ENCODE results near the gene OR10J1. TPM values are rescaled to one million over a fixed set of nuclear protein-coding genes. Genes with fewer than 3 reads are reported as not detected.
"Not testable (repeated sequence)": the region's sequence is repeated elsewhere in the genome, so short reads cannot be mapped to it uniquely, and the experiment has no call there.

The OR10J1 gene, protein sequence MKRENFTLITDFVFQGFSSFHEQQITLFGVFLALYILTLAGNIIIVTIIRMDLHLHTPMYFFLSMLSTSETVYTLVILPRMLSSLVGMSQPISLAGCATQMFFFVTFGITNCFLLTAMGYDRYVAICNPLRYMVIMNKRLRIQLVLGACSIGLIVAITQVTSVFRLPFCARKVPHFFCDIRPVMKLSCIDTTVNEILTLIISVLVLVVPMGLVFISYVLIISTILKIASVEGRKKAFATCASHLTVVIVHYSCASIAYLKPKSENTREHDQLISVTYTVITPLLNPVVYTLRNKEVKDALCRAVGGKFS
- not detected in 2 replicates for total RNA-seq (2014; rRNA removed; shearing (Covaris generic))
- not detected in 2 replicates for polyA plus RNA-seq (2015; cell fraction: cytosol; rRNA removed)
- polyA plus RNA-seq (2015; cell fraction: nucleus; rRNA removed), result not detected in 2 replicates

GRCh38 chr1:159439422-159439821 lies at the start of gene OR10J1:
TSS of gene OR10J1 (plus strand) at chr1:159439722. CDS start at chr1:159439792, 70 bp downstream.
- DNase-seq (ENCODE audit: low read depth), result no peak

- no peak for DNase-seq (ENCODE audit: low read depth)
Observed at GRCh38 chr1:159406821-159407220, 32.7 kb upstream of the OR10J1 start.

DNA sequence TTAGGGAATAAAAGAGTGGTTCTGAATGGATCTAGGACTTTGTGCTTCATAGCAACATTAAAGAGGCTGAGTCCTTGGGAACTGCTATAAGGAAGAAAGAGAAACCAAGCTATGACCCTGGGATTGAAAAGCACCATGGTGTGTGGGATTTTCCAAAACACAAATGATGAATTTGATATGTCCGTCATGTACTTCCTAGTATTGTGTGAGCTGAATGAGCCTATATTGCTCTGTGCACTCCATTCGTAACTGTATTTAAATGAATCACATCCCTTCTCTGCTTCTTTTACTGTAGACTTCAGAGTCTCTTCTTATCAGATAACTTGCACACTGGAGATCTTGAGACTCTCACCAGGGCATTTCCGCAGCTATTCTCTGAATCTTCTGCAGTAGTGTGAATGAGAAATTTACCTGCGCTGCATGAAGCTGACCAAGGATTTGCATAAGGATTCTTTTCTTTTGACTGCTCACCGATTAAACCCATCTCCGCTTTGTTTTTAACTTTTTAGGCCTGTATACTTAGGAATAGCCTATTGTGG lies 30.6 kb upstream of the OR10J1 start:
- DNase-seq (ENCODE audit: low read depth), result no peak

DNA sequence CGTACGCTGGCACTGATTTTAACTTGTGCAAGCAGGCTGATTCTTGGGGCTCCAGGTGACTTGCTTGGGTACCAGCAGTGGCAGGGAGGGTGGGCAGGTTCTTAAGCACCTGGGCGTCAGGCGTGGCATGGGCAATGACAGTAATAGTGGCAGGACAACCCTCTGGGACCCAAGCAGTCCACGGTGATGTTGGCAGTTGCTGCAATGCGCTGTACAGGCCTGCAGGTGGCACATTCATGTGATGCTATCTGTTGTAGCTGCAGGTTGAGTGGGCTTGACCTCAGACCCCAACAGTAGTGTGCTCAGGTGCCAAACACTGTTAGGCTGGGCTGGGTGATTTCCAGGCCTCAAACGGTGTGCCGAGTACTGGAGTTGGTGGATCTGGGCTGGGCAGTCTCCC lies 17.7 kb upstream of the OR10J1 start:
- DNase-seq (ENCODE audit: low read depth), result no peak

GRCh38 chr1:159428536-159428935 lies 11.0 kb upstream of the OR10J1 start:
- DNase-seq (ENCODE audit: low read depth), result no peak

DNA sequence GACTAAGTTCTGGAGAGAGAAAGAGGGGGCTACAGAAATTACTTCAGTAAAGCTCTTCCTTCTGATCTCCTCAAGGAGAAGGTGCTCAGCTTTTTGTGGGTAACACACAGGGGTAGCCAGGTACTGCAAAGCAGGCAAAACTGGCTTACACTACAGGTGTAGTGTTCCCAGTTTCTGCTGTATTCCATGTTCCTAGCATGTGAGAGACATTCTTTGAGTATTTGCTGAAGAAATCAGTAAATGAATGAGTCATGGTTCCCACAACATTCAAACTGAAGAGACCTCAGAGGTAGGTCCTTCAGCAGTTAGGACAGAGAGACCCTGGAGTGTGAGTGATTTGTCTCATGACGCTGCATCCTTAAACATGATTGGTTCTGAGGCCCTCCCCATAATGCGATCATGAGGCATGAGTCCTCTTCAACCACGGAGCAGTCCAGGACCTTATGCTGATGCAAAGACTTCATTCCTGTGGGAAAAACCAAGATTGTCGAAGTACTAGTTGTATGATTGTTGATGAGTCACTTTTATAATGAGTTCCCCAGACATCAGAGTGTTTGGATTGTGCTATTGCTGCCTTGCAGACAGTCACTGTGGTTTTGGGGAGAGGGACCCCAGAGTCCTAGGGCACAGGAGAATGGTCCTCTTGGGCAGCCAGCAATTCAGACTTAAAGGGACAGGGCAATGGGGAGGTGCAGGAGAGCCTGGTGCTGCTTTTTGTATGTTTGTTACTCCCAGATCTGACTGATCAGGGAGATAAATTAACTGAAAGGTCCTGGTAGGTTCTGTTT lies 10.3 kb upstream of the OR10J1 start:
- peak; percentile 97 for DNase-seq (ENCODE audit: low read depth)

DNA sequence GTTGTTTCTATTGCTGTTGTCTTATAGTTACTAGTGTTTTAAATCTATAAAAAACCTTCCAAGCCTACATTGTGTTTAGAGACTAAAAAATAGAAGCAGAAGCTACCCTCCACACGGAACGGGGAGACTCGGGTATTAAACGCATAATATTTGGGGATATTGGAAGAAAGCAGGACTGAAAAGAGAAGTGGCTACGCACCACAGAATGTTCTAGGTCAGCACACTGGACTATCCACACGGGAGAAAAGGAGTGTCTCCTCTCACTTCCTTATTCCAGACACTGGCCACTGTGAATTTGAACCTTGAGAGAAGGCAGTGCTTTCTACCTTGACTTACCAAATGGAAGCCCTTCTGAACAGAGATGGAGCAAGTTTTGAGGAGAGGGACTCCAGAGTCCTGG lies 8.5 kb upstream of the OR10J1 start:
- no peak for DNase-seq (ENCODE audit: low read depth)

DNA sequence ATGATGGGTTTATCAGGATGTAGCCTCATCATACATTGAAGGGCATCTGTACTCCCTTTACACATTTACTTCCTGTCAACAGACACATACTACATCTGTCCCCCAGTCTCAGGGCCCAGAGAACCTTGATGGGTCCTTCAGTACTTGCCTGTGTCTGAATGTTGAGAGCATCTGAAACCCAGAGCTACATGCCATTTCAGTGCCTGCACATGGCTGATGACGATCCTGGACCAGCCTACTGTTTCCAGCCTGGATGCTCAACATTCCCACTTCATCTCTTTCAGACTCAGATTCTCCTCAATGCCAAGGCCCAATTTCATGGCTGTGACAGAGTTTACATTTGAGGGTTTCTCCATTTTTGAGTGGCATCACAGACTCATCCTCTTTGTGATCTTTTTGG lies 7.6 kb upstream of the OR10J1 start, which contains the start of gene OR10J4:
TSS of gene OR10J4 (plus strand) at position 301 of the 400 bp plus-strand sequence.
- DNase-seq (ENCODE audit: low read depth), result no peak

DNA sequence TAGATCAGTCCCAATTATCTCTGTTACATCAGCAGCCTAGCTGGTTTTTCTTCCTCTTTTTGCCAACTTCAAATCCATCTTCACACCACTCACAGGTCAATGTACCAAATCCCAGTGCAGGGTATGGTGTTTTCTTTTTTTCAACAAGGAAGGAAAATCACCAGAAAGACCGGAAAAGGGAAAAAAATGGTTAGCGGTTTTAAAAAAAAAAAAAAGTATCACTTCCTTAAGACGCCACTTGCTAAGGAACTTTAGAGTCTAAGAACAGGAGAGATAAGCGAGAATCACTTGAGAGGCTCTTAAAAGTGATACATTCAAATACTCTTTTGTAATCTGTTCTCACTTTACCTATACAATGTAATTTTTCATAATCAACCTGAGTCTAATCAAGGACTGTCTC lies 3.1 kb upstream of the OR10J1 start:
- DNase-seq (ENCODE audit: low read depth), result no peak

- no peak for DNase-seq (ENCODE audit: low read depth)
Observed at GRCh38 chr1:159441360-159441759, 1.8 kb downstream of the OR10J1 start.

DNA sequence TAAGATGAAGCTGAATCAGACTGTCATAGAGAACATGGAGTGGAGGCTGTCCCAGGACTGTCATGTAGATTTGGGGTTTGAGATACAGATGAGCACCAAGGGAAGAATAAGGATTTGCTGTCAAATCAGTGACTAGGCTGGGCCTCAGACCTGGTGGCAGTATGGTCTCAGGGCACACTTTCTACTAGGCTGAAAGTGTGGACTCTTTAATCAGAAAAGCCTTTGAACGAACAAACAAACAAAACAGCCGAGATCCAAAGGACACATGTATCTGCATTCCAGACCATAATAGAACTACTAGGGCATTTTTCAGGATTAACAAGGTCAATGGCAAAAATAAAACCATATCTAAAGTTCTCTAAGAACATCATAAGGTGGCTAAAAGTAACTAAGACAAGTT lies 2.9 kb downstream of the OR10J1 start:
- no peak for DNase-seq (ENCODE audit: low read depth)

- no peak for DNase-seq (ENCODE audit: low read depth)
Observed at GRCh38 chr1:159443066-159443750, 3.7 kb downstream of the OR10J1 start.

- no peak for DNase-seq (ENCODE audit: low read depth)
Observed at GRCh38 chr1:159444511-159444910, 5.0 kb downstream of the OR10J1 start.

- no peak for DNase-seq (ENCODE audit: low read depth)
Observed at GRCh38 chr1:159448181-159448580, 8.7 kb downstream of the OR10J1 start.

DNA sequence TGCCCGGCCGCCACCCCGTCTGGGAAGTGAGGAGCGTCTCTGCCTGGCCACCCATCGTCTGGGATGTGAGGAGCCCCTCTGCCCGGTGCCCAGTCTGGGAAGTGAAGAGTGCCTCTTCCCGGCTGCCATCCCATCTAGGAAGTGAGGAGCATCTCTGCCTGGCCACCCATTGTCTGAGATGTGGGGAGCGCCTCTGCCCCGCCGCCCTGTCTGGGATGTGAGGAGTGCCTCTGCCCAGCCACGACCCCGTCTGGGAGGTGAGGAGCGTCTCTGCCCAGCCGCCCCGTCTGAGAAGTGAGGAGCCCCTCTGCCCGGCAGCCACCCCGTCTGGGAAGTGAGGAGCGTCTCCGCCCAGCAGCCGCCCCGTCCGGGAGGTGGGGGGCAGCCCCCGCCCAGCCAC lies 10.1 kb downstream of the OR10J1 start:
- DNase-seq (ENCODE audit: low read depth), result not testable (repeated sequence)

GRCh38 chr1:159459551-159459950 lies 20.0 kb downstream of the OR10J1 start:
- no peak for DNase-seq (ENCODE audit: low read depth)

GRCh38 chr1:159465191-159465603 lies 25.7 kb downstream of the OR10J1 start:
- no peak for DNase-seq (ENCODE audit: low read depth)

DNA sequence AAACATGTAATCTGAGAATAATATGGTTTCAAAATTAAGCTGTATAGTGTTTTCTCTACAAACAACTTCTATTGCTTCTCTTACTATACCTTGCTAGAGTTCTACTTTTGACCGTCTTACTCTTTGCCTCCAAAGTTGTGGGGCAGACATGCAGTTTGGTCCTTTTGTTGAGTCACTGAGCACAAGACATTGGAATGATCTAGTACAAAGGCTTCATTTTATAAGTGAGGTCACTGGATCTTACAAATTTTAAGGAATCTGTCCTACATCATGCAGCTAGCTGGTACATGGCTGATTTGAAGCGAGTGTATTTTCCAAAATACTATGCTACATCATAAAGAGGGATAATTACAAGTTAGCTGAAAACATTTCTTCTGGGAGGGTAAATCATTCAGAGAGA lies 28.8 kb downstream of the OR10J1 start:
- DNase-seq (ENCODE audit: low read depth), result peak; percentile 2

GRCh38 chr1:159469921-159470533 lies 30.5 kb downstream of the OR10J1 start:
- peak; percentile 50 for DNase-seq (ENCODE audit: low read depth)

GRCh38 chr1:159473335-159473734 lies 33.8 kb downstream of the OR10J1 start:
- DNase-seq (ENCODE audit: low read depth), result no peak

DNA sequence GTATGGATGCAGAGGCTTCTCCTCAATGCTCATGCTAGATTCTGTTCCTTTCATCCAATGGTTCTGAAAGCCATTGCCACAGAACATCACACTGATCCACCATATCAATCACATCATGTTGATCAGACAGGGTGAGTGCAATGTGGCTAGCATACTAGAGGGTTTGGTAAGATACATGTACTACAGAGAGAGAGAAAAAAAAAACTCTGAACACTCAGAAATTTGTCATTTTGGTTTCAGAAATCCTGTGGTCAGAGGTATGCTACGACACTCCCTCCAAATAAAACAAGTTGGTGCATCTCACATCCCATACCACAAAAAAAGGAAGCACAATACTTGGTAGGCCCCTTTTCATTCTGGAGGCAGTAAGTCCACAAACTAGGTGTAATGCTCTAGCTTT lies 35.4 kb downstream of the OR10J1 start:
- DNase-seq (ENCODE audit: low read depth), result no peak

Measured in HT1080 (cell line).